ENCODE data around the gene ELK4. TPM values are rescaled to one million over a fixed set of nuclear protein-coding genes. Genes with fewer than 3 reads are reported as not detected.

The ELK4 gene
- total RNA-seq, 1 experiment from 2014 or later, result 39.0 TPM

DNA sequence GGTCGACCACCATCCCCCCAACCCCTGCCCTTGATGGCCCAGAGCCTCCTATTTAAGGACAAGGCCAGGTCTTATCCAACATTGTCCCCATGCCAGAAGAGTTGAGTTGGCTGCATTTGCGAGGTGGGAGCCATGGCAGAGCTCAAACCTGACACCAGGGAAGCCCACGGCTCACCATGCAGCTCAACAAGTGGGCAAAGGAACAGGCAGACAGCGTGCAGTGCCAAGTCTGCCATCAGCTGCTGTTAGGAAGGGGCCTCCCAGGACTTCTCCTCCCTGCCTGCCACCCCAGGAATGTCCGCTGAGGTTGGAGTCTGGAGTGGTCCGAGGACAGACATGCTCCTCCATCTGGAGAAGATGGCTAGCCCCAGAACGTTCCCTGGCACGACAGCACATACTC, 28.6 kb upstream of the ELK4 start (continued):
- TF ChIP-seq, protein P1, sequence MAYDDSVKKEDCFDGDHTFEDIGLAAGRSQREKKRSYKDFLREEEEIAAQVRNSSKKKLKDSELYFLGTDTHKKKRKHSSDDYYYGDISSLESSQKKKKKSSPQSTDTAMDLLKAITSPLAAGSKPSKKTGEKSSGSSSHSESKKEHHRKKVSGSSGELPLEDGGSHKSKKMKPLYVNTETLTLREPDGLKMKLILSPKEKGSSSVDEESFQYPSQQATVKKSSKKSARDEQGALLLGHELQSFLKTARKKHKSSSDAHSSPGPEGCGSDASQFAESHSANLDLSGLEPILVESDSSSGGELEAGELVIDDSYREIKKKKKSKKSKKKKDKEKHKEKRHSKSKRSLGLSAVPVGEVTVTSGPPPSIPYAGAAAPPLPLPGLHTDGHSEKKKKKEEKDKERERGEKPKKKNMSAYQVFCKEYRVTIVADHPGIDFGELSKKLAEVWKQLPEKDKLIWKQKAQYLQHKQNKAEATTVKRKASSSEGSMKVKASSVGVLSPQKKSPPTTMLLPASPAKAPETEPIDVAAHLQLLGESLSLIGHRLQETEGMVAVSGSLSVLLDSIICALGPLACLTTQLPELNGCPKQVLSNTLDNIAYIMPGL (CRISPR knock-in tag; IDR thresholded peaks at IDR 0.05), result no peak
- TF ChIP-seq NFATC4 (CRISPR knock-in tag; IDR thresholded peaks at IDR 0.05), result no peak

DNA sequence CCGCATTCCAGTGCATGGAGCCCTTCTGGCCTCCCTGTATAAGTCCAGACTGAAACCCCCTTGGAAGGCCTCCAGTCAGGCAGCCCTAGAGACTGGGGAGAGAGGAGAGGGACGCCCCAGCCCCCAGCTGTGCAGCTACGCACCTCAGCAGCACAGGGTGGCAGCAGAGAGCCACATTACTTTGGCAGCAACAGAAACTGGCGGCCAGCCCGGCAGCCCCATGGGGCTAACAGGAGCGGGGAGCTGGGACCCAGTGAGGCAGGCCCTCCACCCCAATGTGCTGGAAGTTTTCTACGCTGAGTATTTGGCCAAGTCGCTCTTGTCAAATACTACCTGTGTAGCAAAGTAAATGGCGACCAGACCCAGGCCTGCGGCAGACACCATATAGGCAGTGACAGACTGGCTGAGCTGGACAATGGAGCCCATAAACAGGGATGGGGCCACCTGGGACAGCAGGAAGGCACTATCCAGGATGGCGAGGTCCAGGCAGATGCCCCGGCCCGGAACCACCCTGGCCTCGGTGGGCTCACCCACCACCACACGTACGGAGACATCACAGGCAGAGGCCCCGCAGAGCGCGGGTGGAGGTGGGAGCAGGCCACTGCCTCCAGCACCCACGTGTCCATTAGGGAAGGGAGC, 27.3 kb upstream of the ELK4 start:
- Mint-ChIP-seq H3K4me1 (peaks cover 35% of the 10 kb centered on the region), H3K4me3 (no peak overlapping the region), H3K36me3 (peaks cover 4% of the 10 kb centered on the region; the same call in 1 of the 2 replicates), H3K27ac (peak overlapping the region; percentile 88; the same call in 1 of the 2 replicates), H3K27me3 (ENCODE audit: low read depth) (no peaks in the 10 kb centered on the region), H3K9me3 (no peaks in the 10 kb centered on the region)
- CTCF ChIA-PET, result interaction anchor here (0.7 to 19.1 kb wide), 51 partner anchors 10 to 325 kb away, joined by 3 to 468 read pairs (median 6); partner anchors contain the start of genes ELK4, PM20D1 and SLC45A3
- POLR2A ChIA-PET, result interaction anchor here (0.6 to 3.4 kb wide), 9 partner anchors 11 to 175 kb away, joined by 3 to 21 read pairs (median 4); partner anchors contain the start of gene ELK4
- ATAC-seq (peak; percentile 84), DNase-seq (ENCODE audit: low spot score) (peak; percentile 91)
- TF ChIP-seq, protein P2, sequence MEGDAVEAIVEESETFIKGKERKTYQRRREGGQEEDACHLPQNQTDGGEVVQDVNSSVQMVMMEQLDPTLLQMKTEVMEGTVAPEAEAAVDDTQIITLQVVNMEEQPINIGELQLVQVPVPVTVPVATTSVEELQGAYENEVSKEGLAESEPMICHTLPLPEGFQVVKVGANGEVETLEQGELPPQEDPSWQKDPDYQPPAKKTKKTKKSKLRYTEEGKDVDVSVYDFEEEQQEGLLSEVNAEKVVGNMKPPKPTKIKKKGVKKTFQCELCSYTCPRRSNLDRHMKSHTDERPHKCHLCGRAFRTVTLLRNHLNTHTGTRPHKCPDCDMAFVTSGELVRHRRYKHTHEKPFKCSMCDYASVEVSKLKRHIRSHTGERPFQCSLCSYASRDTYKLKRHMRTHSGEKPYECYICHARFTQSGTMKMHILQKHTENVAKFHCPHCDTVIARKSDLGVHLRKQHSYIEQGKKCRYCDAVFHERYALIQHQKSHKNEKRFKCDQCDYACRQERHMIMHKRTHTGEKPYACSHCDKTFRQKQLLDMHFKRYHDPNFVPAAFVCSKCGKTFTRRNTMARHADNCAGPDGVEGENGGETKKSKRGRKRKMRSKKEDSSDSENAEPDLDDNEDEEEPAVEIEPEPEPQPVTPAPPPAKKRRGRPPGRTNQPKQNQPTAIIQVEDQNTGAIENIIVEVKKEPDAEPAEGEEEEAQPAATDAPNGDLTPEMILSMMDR (IDR thresholded peaks at IDR 0.05), result peak; percentile 83
- TF ChIP-seq, protein P3, sequence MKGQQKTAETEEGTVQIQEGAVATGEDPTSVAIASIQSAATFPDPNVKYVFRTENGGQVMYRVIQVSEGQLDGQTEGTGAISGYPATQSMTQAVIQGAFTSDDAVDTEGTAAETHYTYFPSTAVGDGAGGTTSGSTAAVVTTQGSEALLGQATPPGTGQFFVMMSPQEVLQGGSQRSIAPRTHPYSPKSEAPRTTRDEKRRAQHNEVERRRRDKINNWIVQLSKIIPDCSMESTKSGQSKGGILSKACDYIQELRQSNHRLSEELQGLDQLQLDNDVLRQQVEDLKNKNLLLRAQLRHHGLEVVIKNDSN (CRISPR knock-in tag; IDR thresholded peaks at IDR 0.05), result no peak

DNA sequence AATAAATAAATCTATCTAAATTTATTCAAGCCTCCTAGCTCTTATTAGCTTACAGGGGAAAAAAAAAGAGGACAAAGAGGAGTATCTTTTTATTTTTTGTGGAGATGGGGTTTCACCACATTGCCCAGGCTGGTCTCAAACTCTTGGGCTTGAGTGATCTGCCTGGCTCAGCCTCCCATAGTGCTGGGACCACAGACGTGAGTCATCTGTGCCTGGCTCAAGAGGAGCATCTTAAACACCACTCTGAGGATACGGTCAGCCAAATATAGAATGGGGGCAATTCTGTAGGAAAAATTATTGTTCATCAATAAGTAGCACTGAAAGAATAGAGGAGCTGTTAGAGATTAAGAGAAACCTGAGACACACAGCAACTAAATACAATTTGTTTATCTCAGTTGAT, 24.4 kb upstream of the ELK4 start:
- no peak overlapping the region for H3K4me3 Mint-ChIP-seq
- H3K27ac Mint-ChIP-seq, result no peak overlapping the region
- POLR2A ChIA-PET, result interaction anchor here (1.6 kb wide), 1 partner anchor 65 kb away, joined by 3 read pairs; no protein-coding TSS in a partner anchor
- CTCF ChIA-PET, result interaction anchor here (1.0 to 19.1 kb wide), 5 partner anchors 19 to 68 kb away, joined by 3 to 468 read pairs (median 265); partner anchors contain the start of genes ELK4 and SLC45A3
- no peaks in the 10 kb centered on the region for H3K36me3 Mint-ChIP-seq
- H3K4me1 Mint-ChIP-seq, result peaks cover 19% of the 10 kb centered on the region
- ATAC-seq, result no peak
- DNase-seq (ENCODE audit: low spot score), result no peak
- H3K27me3 Mint-ChIP-seq (ENCODE audit: low read depth), result no peaks in the 10 kb centered on the region
- H3K9me3 Mint-ChIP-seq, result peaks cover under 1% of the 10 kb centered on the region; the same call in 1 of the 2 replicates
- TF ChIP-seq TEAD1 (CRISPR knock-in tag; IDR thresholded peaks at IDR 0.05) (no peak), HMGA2 (CRISPR knock-in tag; IDR thresholded peaks at IDR 0.05) (no peak), FOXJ3 (CRISPR knock-in tag; IDR thresholded peaks at IDR 0.05; ENCODE audit: borderline replicate concordance) (no peak), NFATC4 (CRISPR knock-in tag; IDR thresholded peaks at IDR 0.05) (no peak), NR3C1 (CRISPR knock-in tag; conservative IDR thresholded peaks at IDR 0.05; ENCODE audit: low read depth) (no peak), ETV6 (CRISPR knock-in tag; IDR thresholded peaks at IDR 0.05) (no peak), ZNF138 (CRISPR knock-in tag; conservative IDR thresholded peaks at IDR 0.05) (no peak), NR1H2 (CRISPR knock-in tag; IDR thresholded peaks at IDR 0.05) (no peak), PRRX2 (CRISPR knock-in tag; IDR thresholded peaks at IDR 0.05) (no peak), ZNF671 (CRISPR knock-in tag; IDR thresholded peaks at IDR 0.05) (no peak)
- TF ChIP-seq, protein P4, sequence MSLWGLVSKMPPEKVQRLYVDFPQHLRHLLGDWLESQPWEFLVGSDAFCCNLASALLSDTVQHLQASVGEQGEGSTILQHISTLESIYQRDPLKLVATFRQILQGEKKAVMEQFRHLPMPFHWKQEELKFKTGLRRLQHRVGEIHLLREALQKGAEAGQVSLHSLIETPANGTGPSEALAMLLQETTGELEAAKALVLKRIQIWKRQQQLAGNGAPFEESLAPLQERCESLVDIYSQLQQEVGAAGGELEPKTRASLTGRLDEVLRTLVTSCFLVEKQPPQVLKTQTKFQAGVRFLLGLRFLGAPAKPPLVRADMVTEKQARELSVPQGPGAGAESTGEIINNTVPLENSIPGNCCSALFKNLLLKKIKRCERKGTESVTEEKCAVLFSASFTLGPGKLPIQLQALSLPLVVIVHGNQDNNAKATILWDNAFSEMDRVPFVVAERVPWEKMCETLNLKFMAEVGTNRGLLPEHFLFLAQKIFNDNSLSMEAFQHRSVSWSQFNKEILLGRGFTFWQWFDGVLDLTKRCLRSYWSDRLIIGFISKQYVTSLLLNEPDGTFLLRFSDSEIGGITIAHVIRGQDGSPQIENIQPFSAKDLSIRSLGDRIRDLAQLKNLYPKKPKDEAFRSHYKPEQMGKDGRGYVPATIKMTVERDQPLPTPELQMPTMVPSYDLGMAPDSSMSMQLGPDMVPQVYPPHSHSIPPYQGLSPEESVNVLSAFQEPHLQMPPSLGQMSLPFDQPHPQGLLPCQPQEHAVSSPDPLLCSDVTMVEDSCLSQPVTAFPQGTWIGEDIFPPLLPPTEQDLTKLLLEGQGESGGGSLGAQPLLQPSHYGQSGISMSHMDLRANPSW (CRISPR knock-in tag; conservative IDR thresholded peaks at IDR 0.05; ENCODE audit: low read depth), result no peak
- TF ChIP-seq, protein P5, sequence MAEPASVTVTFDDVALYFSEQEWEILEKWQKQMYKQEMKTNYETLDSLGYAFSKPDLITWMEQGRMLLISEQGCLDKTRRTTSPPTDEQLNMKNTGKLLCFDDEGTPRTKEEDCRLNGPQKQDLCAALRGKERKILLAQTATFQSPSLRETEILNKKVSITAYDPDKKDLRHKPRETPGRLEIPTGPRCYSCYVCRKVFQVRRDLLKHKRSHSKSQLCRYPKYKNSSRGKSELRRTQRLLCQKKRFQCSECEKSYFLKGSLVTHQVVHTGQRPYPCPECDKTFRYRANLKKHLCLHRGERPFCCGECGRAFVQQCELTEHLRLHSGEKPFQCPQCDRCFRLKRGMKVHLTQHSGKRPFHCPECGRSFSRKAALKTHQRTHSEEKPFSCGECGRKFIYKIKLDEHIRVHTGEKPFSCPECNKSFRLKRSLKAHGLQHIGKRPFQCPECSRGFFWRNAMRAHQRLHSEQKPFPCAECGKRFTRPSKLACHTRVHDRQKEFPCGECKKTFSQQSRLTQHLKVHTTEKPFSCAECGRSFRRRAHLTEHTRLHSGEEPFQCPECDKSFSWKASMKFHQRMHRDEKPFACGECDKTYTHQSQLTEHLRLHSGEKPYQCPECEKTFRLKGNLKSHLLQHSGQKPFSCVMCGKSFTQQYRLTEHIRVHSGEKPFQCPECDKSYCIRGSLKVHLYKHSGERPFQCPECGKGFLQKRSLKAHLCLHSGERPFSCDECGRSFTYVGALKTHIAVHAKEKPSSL (CRISPR knock-in tag; conservative IDR thresholded peaks at IDR 0.05), result no peak
- TF ChIP-seq, protein P6, sequence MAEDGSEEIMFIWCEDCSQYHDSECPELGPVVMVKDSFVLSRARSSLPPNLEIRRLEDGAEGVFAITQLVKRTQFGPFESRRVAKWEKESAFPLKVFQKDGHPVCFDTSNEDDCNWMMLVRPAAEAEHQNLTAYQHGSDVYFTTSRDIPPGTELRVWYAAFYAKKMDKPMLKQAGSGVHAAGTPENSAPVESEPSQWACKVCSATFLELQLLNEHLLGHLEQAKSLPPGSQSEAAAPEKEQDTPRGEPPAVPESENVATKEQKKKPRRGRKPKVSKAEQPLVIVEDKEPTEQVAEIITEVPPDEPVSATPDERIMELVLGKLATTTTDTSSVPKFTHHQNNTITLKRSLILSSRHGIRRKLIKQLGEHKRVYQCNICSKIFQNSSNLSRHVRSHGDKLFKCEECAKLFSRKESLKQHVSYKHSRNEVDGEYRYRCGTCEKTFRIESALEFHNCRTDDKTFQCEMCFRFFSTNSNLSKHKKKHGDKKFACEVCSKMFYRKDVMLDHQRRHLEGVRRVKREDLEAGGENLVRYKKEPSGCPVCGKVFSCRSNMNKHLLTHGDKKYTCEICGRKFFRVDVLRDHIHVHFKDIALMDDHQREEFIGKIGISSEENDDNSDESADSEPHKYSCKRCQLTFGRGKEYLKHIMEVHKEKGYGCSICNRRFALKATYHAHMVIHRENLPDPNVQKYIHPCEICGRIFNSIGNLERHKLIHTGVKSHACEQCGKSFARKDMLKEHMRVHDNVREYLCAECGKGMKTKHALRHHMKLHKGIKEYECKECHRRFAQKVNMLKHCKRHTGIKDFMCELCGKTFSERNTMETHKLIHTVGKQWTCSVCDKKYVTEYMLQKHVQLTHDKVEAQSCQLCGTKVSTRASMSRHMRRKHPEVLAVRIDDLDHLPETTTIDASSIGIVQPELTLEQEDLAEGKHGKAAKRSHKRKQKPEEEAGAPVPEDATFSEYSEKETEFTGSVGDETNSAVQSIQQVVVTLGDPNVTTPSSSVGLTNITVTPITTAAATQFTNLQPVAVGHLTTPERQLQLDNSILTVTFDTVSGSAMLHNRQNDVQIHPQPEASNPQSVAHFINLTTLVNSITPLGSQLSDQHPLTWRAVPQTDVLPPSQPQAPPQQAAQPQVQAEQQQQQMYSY (CRISPR knock-in tag; IDR thresholded peaks at IDR 0.05), result no peak
- TF ChIP-seq, protein P1 (CRISPR knock-in tag; IDR thresholded peaks at IDR 0.05), result no peak

Measured in WTC11 (cell line).